Left colon (tissue), 2 donors: ENCODE results near the gene FAM89B. TPM values are rescaled to one million over a fixed set of nuclear protein-coding genes. Genes with fewer than 3 reads are reported as not detected.

Experiments used
- ATAC-seq: fragments of 200-7000 bp; cut with Tn5 transposase; one replicate; pipeline ENCODE4 v1.9.1; 2020; ENCODE audit warnings: mild to moderate bottlenecking, moderate library complexity
- DNase-seq, 2 donors: peaks; one replicate each; pipeline ENCODE4 v3.0.0-alpha.2; 2020
- intact Hi-C, 2 donors: fragments of 100-400 bp; cut with DNase I in 1 of 2; cut with micrococcal nuclease in 1 of 2; formaldehyde crosslinking; loops; one replicate each; pipeline versions ENCODE4 v1.11.2 to v1.14.0; 2022; cut with DNase I, micrococcal nuclease
- total RNA-seq, 2 donors: library from RNA; stranded (reverse); fragmentation: NEBNext Ultra II Directional; extraction: Animal tissue kit (Norgen Biotek cat#: 25700); gene quantifications; one replicate each; pipeline ENCODE4 v1.2.1, GENCODE V29; 2021
- donor health status: DM: no; HTN: no; CAD: no.
- donor health status: DM: yes; HTN: yes; CAD: no.

FAM89B gene
- total RNA-seq, 2 donors from 2014 or later = 24.4 to 33.8 TPM

DNA sequence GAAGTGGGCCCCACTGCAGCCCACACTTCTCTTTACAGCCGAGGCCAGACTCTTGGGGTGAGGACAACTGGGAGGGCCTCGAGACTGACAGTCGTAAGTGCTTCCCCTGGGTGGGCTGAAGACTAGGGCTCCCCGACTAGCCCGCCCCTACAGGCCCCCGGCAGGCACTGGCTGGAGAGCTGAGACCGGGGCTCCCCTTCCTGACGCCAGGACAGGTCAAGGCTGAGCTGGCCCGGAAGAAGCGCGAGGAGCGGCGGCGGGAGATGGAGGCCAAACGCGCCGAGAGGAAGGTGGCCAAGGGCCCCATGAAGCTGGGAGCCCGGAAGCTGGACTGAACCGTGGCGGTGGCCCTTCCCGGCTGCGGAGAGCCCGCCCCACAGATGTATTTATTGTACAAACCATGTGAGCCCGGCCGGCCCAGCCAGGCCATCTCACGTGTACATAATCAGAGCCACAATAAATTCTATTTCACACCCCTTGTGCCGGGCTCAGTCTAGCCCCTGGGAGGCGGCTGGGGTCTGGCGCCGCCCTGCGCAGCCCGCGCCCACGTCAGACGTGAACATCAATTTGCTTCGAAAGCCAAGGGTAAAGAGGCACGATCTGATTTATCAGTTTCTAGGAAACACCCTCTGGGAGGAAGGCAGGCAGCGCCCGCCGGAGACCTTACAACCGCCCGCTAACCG, 34.0 kb upstream of the FAM89B start:
- no peak for DNase-seq
- intact Hi-C loops = no loop called here
- ATAC-seq = no peak

DNA sequence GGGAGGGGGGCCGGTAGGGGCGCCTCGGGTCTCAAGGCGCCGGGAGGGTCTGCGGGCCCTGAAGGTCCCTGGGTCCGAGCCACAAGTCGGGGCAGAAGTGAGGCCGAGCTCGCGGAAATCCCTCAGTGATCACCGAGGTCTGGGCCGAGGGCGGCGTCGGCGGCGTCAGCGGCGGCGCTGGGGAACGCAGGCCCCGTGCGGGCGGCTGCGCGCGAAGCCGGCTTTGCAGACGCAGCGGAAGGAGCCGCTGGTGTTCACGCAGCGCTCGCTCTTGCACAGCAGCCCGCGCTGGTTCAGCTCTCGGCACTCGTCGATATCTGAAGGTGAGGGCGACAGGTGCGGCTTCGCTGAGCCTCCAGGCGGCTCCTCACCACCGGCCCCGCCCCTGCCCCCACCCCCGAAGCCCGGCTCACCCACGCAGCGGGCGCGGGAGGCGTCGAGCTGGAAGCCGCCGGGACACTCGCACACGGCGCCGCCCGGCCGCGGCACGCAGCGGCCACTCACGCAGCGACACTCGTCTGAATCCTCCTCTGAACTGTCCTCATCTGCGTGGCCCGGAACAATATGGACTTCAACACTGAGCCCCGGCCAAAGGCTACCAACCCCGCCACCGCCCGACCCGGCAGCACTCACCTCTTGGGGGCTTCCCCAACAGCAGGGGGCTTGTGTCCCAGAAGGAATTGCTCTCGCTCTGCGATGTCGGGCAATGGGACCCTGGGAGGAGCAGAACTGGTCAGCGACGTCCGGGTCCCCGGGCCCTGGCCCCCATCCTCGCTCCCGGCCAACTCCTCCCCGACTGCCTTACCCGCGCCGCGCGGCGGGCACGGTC, 33.2 kb upstream of the FAM89B start:
- peak; percentile 35 to 38 for DNase-seq
- ATAC-seq = no peak
- intact Hi-C loops = no loop called here

DNA sequence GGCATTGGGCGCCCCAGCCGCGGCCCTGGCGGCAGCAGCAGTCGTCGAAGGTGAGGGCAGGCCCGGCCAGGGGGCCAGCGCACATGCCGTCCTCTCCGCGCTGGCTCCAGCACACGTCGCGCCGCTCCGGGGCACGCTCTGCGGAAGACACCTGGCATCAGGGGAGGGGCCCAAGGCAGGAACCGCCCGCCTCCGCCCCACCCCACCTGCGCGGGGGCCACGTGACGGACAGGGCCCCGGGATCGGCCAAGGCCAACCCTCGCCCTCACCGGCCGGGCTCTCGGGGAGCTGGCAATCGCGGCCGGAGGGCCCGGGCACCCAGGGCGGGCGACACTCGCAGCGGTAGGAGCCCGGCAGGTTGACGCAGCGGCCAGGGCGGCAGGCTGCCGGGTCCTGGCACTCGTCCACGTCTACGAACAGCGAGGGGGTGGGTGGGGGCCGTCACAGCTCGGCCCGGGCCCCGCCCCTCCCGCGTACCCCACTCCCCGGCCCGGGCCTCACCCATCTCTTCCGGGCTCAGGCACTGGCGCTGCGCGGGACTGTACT, 32.5 kb upstream of the FAM89B start:
- peak; percentile 75 for ATAC-seq
- intact Hi-C loops = no loop called here
- DNase-seq = peak; percentile 85

DNA sequence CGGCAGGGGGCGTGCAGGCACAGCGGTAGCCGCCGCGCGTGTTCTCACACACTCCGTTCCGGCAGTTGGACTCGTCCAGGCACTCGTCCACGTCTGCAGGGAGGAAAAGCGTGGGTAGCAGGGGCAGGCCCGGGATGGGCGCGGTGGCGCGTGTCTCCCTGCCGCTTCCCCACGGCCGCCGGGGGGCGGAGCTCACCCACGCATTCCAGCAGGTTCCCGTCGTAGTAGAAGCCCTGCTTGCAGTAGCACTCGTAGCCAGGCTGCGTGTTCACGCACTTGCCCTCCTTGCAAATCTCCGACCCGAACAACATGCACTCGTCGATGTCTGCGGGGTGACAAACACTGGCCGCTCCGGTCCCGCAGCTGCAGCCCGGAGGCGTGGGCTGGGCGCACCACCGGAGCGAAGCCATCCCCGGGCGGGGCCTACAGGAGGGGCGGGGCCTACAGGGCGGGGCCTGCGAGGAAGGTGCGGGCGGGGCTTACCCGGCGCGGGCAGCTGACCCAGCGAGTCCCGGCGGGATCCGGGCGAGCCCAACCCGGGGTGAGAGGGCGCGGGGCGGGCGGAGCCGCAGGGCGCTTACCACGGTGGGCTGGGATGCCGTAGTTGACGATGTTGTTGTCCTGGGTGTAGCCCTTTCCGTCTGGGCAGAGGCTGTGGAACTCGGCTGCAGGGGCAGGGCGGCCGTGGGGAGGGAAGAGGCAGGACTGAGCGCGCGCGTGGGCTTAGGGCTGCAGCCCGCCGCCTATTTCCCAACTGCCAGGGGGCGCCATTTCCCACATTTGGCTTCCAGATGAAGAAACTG, 31.8 kb upstream of the FAM89B start:
- peak; percentile 88 for ATAC-seq
- intact Hi-C loops = no loop called here
- DNase-seq = peak; percentile 89 to 95

DNA sequence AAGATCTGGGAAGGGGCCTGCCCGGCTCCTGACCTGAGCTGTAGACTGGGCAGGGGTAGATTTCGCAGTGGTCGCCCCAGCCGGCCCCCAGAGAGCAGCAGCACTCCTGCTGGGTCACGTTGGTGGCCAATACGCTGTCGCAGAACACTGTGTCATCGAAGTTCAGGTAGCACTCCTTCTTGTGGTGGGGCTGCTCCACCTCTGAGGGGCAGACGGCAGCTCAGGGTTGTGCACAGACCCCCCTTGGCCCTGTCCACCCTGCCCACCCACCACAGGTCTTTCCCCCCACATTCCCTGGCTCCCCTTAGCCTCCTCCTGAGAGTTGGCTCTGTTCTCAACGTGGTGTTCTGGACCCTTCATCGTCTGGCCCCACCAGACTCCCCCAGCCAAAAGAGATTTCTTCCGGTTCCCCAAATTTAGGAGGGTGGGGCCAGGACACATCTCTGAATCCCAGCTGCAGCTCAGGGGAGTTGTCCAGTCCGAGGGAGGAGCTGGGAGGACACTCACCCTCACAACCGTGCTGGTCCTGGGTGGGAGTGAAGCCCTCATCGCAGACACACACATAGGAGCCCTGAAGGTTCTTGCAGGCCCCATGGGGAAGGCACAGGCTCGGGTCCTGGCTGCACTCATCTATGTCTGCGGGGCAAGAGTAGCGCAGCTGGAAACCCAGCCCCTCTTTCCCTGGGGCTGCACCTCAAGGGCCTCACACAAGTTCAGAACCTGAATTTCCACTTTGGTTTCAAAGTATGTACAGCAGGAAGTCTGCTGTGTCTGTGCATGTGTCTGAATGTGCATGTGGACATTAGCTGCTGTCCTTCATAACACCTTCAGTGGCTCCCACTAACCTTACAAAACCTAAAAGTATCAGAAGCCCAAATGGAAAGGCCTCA, 31.0 kb upstream of the FAM89B start:
- ATAC-seq = no peak
- peak in 1 of 2 donors; percentile 34 for DNase-seq
- intact Hi-C loops = no loop called here

DNA sequence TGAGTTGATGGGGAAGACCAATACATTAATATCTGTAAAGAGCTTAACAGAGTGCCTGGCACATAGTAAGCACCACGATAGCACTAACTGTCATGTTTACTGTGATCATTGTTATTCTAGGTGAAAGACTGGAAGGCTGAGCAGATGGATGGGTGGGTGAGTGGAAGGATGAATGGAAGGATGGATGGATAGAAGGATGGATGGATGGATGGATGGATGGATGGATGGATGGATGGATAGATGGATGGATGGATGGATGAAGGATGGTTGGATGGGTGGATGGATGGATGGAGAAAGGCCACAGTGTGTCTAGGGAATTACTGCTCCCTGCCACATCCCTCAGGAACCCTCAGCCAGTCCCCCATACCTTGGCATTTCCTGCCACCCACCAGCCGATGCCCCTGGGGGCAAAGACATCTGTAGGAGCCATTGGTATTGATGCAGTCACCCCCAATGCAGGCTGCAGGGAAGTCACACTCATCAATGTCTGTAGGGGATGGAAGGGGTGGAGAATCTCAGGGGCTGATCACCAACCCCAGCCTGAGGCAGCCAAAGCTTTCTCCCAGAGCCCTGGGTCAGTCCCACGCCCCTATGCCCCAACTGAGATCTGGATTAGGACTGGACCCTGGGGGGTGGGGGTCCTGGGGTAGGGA, 29.5 kb upstream of the FAM89B start:
- no peak for DNase-seq
- no peak for ATAC-seq
- intact Hi-C loops = no loop called here

DNA sequence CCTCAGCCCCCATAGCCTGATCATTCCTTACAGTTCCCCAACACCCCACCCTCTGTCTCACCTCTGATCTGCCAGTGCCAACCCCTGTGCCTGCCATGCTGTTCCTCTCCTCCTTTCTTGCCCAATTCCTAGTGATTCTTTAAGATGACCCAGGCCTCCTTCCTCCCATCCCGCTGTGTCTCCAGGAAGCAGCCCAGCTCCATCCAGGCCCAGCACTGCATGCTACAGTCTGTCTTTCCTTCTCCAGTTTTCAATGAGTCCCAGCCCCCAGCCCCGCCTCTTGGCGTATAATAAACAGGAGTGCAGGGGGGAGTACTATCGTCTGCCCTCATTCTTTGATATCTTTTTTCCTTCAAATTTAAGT, 26.5 kb upstream of the FAM89B start:
- intact Hi-C loops = no loop called here
- peak; percentile 23 for ATAC-seq

DNA sequence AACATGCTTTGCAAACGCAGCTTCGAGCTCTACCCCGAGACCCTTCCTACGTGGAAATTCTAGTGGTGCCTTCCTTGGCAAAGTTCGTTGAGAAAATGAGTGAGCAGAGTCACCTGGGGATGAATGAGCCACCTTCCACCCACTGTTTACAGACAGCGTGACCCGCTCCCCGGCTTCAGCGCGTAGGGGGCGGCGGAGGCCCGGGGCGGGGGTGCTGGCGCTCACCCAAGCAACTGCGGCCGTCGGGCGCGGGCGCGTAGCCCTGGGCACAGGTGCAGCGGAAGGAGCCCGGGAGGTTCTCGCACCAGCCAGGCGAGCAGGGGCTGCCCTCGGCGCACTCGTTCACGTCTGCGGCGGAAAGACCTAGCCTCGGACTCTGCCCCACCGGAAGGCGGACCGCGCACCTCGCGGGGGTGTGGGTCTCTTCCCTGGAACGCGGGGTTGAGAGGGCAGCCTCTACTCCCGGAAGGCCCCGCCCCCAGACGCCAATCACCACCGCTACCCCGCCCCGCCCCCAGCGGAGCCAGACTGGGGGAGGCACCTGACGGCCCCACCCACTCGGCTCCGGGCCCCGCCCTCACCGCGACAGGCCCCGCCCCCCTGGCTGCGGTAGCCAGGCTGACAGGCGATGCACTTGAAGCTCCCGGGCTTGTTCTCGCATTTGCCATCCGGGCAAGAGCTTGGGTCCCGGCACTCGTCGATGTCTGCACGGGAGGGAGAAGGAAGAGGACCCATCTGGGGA, 25.9 kb upstream of the FAM89B start:
- ATAC-seq (peak; percentile 84), DNase-seq (peak; percentile 95 to 98)
- intact Hi-C loops = no loop called here

More for the DNA sequence above, 26.5 kb upstream of the FAM89B start:
- DNase-seq = peak; percentile 49 to 60

DNA sequence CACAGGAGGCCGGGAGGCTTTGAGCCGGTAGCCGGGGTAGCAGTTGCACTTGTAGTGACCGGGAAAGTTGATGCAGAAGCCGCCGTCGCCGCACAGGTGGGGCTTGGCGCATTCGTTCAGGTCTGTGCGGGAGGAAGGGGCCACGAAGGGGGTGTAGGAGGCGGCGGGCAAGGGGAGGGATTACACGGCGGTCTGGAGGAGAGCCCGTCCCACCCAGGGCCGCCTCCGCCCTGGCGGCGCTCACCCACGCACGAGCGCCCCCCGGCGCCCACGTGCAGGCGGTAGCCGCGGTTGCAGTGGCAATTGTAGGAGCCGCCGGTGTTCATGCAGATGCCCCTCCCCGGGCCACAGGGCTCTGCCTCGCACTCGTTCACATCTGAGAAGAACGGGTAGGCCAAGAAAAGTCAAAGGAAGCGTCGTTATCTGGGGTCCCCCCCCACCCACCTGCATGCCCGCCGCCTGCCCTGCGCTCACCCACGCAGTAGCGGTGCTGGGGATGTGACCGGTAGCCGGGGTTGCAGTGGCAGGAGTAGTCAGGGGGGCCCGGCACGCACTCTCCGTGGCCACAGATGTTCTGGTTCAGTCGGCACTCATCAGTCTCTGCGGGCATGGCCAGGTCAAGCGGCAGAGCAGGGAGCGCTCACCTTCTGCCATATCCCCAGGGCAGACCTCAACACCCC, 24.8 kb upstream of the FAM89B start:
- DNase-seq (peak in 1 of 2 donors; percentile 36), ATAC-seq (no peak)
- intact Hi-C loops = no loop called here

DNA sequence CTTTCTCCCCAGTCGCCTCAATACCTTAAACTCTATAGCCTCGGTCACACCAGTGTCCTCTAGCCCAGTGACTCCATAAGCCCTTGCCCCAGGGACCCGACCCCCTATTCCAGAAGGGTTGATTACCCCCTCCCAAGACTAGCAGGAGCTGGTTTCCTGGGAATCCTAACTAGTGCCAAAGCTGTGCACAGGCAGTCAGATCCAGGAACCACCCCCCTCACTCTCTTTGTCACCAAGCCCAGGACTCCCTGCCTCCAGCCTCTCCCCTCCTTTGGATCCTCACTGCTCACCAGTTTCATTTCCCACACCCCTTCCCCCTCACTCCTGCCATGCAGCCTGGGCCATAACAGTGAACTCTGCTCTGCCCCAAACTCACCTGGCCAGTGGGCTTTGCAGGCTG, 23.9 kb upstream of the FAM89B start:
- DNase-seq (no peak), ATAC-seq (no peak)
- intact Hi-C loops = no loop called here

DNA sequence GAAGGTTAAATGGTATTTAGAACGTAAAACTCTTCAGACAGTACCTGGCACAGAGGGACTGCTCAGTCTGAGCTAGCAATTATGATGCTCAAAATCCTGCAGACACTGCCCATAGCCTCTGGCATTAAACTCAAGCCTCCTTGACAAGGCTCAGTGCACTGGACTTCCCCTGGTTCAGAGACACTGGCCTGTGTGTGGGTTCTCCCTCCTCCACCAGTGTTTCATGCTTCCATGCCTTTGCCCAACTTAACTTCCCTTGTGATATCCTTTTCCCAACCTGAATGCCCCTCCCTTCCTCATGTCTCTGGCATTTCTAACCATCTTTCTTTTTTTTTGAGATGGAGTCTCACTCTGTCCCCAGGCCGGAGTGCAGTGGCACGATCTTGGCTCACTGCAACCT, 23.2 kb upstream of the FAM89B start:
- intact Hi-C loops = no loop called here
- DNase-seq (no peak), ATAC-seq (no peak)

DNA sequence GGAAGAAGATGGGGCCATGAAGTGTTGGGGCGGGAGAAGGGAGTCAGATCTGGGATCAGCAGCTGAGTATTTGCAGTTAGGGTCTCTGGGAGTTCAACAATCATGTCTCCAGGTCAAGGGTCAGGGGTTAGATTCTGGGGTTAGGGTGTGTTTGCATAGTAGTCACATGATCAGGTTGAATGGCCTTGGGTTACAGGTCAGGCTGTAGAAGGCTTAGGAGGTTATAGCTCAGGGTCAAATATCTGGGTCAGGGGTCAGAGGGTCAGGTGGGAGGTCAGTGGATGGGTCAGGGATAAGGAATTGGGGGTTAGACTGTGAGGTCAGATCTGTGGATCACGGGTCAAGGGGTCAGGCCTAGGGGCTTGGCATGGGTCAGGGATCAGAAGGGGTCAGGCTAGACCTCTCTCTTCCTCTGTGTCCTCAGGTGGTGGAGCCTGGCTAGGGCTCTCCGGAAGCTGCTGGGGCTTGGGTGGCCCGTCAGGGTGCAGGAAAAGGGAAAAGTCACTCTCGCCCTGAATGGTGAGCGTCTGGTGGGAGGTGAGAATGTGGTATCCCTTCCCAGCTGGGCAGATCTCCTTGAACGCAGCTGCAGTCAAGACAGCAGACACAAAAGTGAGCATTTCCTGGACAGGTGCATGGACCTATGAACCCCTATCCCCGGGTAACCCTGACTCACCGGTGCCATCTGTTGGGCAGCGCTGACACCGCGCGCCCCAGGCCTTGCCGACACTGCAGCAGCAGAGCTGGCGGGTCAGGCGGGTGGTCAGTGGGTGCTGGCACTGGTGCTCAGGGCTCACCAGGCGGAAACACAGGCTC, 20.6 kb upstream of the FAM89B start:
- intact Hi-C loops = no loop called here
- DNase-seq = peak; percentile 86 to 87
- peak; percentile 75 for ATAC-seq

DNA sequence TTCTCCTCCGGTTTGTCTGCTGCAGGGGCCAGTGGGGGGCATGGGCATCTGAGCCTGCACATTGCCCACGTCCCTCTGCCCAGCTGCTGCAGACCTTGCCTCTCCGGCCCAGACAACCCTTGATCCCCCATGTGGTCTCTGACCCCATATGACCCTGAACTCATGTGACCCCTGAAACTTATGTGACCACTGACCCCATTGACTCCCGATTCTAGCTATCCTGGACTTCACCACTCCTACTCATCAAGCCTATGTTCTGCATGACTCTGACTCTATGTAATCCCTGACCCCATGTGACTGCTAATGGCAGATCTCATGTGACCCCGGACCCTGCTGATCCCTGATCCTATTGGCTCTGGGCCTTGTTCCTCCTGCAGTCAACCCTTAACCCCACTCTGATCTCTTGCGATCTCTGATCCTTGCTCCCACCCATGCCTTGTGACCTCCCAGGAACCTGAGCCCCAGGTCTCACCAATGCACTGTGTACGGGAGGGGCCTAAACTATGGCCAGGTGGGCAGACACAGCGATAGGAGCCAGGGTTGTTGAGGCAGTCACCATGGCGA, 19.9 kb upstream of the FAM89B start:
- ATAC-seq = no peak
- intact Hi-C loops = no loop called here
- DNase-seq = no peak

DNA sequence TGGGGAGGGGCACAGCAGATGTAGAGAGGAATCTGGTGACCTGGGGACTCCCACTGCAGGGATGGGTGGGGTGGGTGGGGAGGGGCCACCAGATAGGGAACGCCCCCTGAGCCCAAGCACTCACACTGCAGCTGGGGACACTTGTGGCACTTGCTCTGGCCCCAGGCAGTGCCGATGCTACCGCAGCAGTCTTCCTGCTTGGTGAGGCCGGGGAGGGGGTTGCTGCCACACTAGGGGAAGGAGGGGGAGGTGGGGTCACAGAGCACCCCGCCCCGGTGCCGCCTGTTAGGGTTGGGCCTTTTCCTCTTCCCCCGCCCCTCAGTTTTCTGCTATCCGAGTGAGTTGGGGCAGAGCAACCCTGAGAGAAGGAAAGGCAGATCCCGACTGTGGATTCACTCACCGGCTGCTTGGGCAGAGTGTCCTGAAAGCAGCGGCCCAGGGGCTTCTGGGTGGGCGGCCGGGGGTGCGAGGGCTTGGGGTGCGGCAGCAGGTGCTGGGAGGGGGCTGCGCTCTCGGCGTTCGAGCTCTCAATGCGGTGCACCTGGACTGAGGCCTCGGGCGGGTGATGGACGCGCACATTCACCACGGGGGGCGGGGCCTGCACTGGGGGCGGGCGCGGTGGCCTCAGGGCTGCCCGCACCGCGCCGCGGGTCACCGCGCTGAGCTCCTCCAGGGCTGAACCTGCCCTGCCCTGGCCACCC, 18.9 kb upstream of the FAM89B start:
- intact Hi-C loops = no loop called here
- DNase-seq (peak; percentile 43 to 58), ATAC-seq (peak; percentile 1)
